Astrocyte (in vitro differentiated cells and primary cell): ENCODE measurements around the gene TAPBP. TPM values are rescaled to one million over a fixed set of nuclear protein-coding genes. Genes with fewer than 3 reads are reported as not detected.
"Not testable (repeated sequence)": the region's sequence is repeated elsewhere in the genome, so short reads cannot be mapped to it uniquely, and the experiment has no call there.

Experiments used
- DNase-seq: peaks from one replicate; pipeline ENCODE4 v3.0.0-alpha.2; 2010; ENCODE audit warnings: low read depth
- FAIRE-seq: peaks from 2 replicates; lab custom pipeline; 2011; peaks lifted over from hg19 to GRCh38; lab: Jason Lieb, UNC
- H2AFZ ChIP-seq: 2 replicates; pipeline ENCODE4 v1.6.0; 2012; ENCODE audit warnings: low read depth, low read length, inconsistent platforms
- H3K27ac ChIP-seq: 2 replicates; pipeline ENCODE4 v1.5.1; 2011; ENCODE audit warnings: low read depth, low read length, inconsistent platforms
- H3K27me3 ChIP-seq: 2 replicates; pipeline ENCODE4 v1.6.0; 2011; ENCODE audit warnings: low read length, inconsistent platforms; ENCODE audit not compliant: insufficient read depth
- H3K36me3 ChIP-seq: 2 replicates; pipeline ENCODE4 v1.5.1; 2011; ENCODE audit warnings: low read length, inconsistent platforms; ENCODE audit not compliant: insufficient read depth
- H3K4me1 ChIP-seq: 2 replicates; pipeline ENCODE4 v1.5.1; 2011; ENCODE audit warnings: low read length, inconsistent platforms; ENCODE audit not compliant: insufficient read depth
- H3K4me2 ChIP-seq: 2 replicates; pipeline ENCODE4 v1.6.0; 2012; ENCODE audit warnings: low read length, inconsistent platforms
- H3K4me3 ChIP-seq: 2 replicates; pipeline ENCODE4 v1.5.1; 2011; ENCODE audit warnings: low read depth, mild to moderate bottlenecking, low read length, inconsistent platforms; ENCODE audit not compliant: insufficient read depth
- H3K79me2 ChIP-seq: 2 replicates; pipeline ENCODE4 v1.6.0; 2012; ENCODE audit warnings: mild to moderate bottlenecking, low read length, inconsistent platforms; ENCODE audit not compliant: insufficient read depth
- H3K9ac ChIP-seq: 2 replicates; pipeline ENCODE4 v1.6.0; 2012; ENCODE audit warnings: mild to moderate bottlenecking, low read length, inconsistent platforms
- H3K9me3 ChIP-seq: 2 replicates; pipeline ENCODE4 v1.5.1; 2012; ENCODE audit warnings: low read depth, mild to moderate bottlenecking, low read length, inconsistent platforms; ENCODE audit not compliant: insufficient read depth
- H4K20me1 ChIP-seq: 2 replicates; pipeline ENCODE4 v1.6.0; 2012; ENCODE audit warnings: low read length, inconsistent platforms; ENCODE audit not compliant: insufficient read depth
- H3K27ac Mint-ChIP-seq: one replicate; pipeline ENCODE4 v1.8.0; 2021; ENCODE audit warnings: mild to moderate bottlenecking, mixed read lengths; ENCODE audit not compliant: unreplicated experiment
- H3K27me3 Mint-ChIP-seq: one replicate; pipeline ENCODE4 v1.8.0; 2021; ENCODE audit warnings: low read depth, mixed read lengths; ENCODE audit not compliant: unreplicated experiment
- H3K36me3 Mint-ChIP-seq: one replicate; pipeline ENCODE4 v1.8.0; 2021; ENCODE audit warnings: low read depth, mixed read lengths; ENCODE audit not compliant: unreplicated experiment
- H3K4me1 Mint-ChIP-seq: one replicate; pipeline ENCODE4 v1.8.0; 2021; ENCODE audit warnings: low read depth, mixed read lengths; ENCODE audit not compliant: unreplicated experiment
- H3K4me3 Mint-ChIP-seq: one replicate; pipeline ENCODE4 v1.8.0; 2021; ENCODE audit warnings: mild to moderate bottlenecking, moderate library complexity, mixed read lengths; ENCODE audit not compliant: unreplicated experiment
- H3K9me3 Mint-ChIP-seq: one replicate; pipeline ENCODE4 v1.8.0; 2021; ENCODE audit warnings: mild to moderate bottlenecking, mixed read lengths; ENCODE audit not compliant: unreplicated experiment
- CTCF ChIP-seq: IDR thresholded peaks from 2 replicates; pipeline ENCODE4 v1.5.1; 2011; ENCODE audit warnings: low read depth, mild to moderate bottlenecking, inconsistent platforms, low read length, moderate library complexity; ENCODE audit not compliant: insufficient read depth
- EZH2 ChIP-seq: IDR thresholded peaks from 2 replicates; pipeline ENCODE4 v1.6.1; 2012; ENCODE audit warnings: mild to moderate bottlenecking, low read length, inconsistent platforms; ENCODE audit not compliant: insufficient read depth
- total RNA-seq: library from RNA; stranded (reverse); gene quantifications from 2 replicates; pipeline ENCODE4 v1.2.1, GENCODE V29; 2021

TAPBP gene
- total RNA-seq, 1 donor from 2014 or later: 128 TPM

- no peak for TF ChIP-seq CTCF
- no peak for TF ChIP-seq EZH2
- Histone ChIP-seq H3K4me2 (peak overlapping the region; percentile 90), H3K36me3 (peaks cover 31% of the 10 kb centered on the region), H3K9ac (peak overlapping the region; percentile 90), H3K27ac (no peak overlapping the region), H3K79me2 (peaks cover 65% of the 10 kb centered on the region), H3K9me3 (no peaks in the 10 kb centered on the region), H4K20me1 (peaks cover 21% of the 10 kb centered on the region), H3K4me1 (peaks cover 14% of the 10 kb centered on the region), H3K4me3 (no peak overlapping the region), H3K27me3 (no peaks in the 10 kb centered on the region), H2AFZ (no peak overlapping the region)
- DNase-seq (no peak), FAIRE-seq (no peak)
- H3K27ac Mint-ChIP-seq: no peak overlapping the region
- no peaks in the 10 kb centered on the region for H3K27me3 Mint-ChIP-seq
- H3K36me3 Mint-ChIP-seq: peaks cover 10% of the 10 kb centered on the region
- peaks cover 2% of the 10 kb centered on the region for H3K9me3 Mint-ChIP-seq
- peaks cover 22% of the 10 kb centered on the region for H3K4me1 Mint-ChIP-seq
- peak overlapping the region; percentile 99 for H3K4me3 Mint-ChIP-seq
Observed at GRCh38 chr6:33286946-33287914, 26.6 kb downstream of the TAPBP start.

DNA sequence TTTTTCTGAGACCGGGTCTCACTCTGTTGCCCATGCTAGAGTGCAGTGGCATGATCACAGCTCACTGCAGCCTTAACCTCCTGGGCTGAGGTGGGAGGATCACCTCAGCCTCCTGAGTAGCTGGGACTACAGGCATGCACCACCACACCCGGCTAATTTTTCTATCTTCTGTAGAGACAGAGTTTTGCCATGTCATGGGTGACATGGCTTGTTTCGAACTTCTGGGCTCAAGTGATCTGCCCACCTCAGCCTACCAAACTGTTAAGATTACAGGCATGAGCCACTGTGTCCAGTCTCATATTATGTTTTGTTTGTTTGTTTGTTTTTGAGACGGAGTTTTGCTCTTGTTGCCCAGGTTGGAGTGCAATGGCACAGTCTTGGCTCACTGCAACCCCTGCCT is 28.7 kb downstream of the TAPBP start:
- not testable (repeated sequence) for H3K4me1 ChIP-seq, H3K9me3 Mint-ChIP-seq, DNase-seq, H3K27me3 Mint-ChIP-seq, H3K4me3 ChIP-seq, H3K27ac Mint-ChIP-seq, H3K27ac ChIP-seq, H3K9ac ChIP-seq, H3K9me3 ChIP-seq, H3K27me3 ChIP-seq, FAIRE-seq, H3K4me3 Mint-ChIP-seq, H2AFZ ChIP-seq, H3K4me2 ChIP-seq
- peaks cover 46% of the 10 kb centered on the region for H3K79me2 ChIP-seq
- peaks cover 29% of the 10 kb centered on the region for H4K20me1 ChIP-seq
- Mint-ChIP-seq H3K36me3 (peaks cover 17% of the 10 kb centered on the region), H3K4me1 (peaks cover 11% of the 10 kb centered on the region)
- H3K36me3 ChIP-seq: peaks cover 26% of the 10 kb centered on the region

DNA sequence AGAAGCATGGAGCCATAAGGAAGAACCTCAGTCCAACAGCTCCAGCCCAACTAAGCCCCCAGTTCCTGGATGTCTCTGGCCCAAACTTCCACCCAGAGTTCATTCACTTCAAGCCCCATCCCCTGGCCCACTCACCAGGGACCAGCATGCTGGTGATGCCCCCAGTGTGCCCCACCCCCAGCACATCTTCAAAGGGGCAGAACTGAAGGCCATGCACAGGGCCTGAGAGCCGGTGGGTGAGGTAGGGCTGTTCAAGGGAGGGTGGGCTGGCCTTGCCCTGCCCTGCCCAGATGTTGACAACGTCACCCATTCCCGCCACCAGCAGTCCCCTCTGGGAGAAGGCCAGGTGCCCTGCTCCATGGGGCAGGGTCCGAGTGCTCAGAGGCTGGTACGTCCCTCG is 33.3 kb downstream of the TAPBP start:
- Mint-ChIP-seq H3K4me3 (peak overlapping the region; percentile 45), H3K4me1 (peaks cover 9% of the 10 kb centered on the region), H3K9me3 (no peaks in the 10 kb centered on the region), H3K36me3 (peaks cover 16% of the 10 kb centered on the region), H3K27ac (no peak overlapping the region), H3K27me3 (no peaks in the 10 kb centered on the region)
- DNase-seq (no peak), FAIRE-seq (no peak)
- H2AFZ ChIP-seq: no peak overlapping the region
- H3K36me3 ChIP-seq: peaks cover 26% of the 10 kb centered on the region
- peaks cover 53% of the 10 kb centered on the region for H4K20me1 ChIP-seq
- TF ChIP-seq EZH2 (no peak), CTCF (no peak)
- H3K9me3 ChIP-seq: no peaks in the 10 kb centered on the region
- H3K4me1 ChIP-seq: peaks cover 20% of the 10 kb centered on the region
- no peak overlapping the region for H3K4me2 ChIP-seq
- H3K27ac ChIP-seq: no peak overlapping the region
- H3K9ac ChIP-seq: no peak overlapping the region
- no peaks in the 10 kb centered on the region for H3K27me3 ChIP-seq
- H3K79me2 ChIP-seq: peaks cover 16% of the 10 kb centered on the region
- no peak overlapping the region for H3K4me3 ChIP-seq
